Lower lobe of right lung (tissue), 2 donors: ENCODE results near the gene ERG28. TPM values are rescaled to one million over a fixed set of nuclear protein-coding genes. Genes with fewer than 3 reads are reported as not detected.

Experiments used
- ATAC-seq, 2 donors: fragments of 200-7000 bp; cut with Tn5 transposase; one replicate each; pipeline ENCODE4 v1.9.1; 2020 to 2022; ENCODE audit warnings: mild to moderate bottlenecking in 2 of 2, moderate library complexity in 2 of 2
- DNase-seq: peaks from one replicate; pipeline ENCODE4 v3.0.0-alpha.2; 2020
- H3K27ac ChIP-seq: fragments of 200-600 bp; one replicate; pipeline ENCODE4 v1.8.0; 2022
- H3K27me3 ChIP-seq: fragments of 200-600 bp; one replicate; pipeline ENCODE4 v1.8.0; 2022; ENCODE audit warnings: low read depth
- H3K36me3 ChIP-seq: fragments of 200-600 bp; one replicate; pipeline ENCODE4 v1.8.0; 2022; ENCODE audit warnings: mild to moderate bottlenecking
- H3K4me1 ChIP-seq: fragments of 200-600 bp; one replicate; pipeline ENCODE4 v1.8.0; 2022
- H3K4me3 ChIP-seq: fragments of 200-600 bp; one replicate; pipeline ENCODE4 v1.8.0; 2022; ENCODE audit warnings: mild to moderate bottlenecking
- H3K9me3 ChIP-seq: fragments of 200-600 bp; one replicate; pipeline ENCODE4 v1.8.0; 2022
- CTCF ChIP-seq: fragments of 200-600 bp; IDR thresholded peaks from one replicate; pipeline ENCODE4 v1.8.0; 2022; ENCODE audit warnings: antibody characterized with exemption, mild to moderate bottlenecking
- intact Hi-C: fragments of 100-400 bp; cut with DNase I; formaldehyde crosslinking; loops from one replicate; pipeline ENCODE4 v1.11.0; 2022
- total RNA-seq: library from RNA; stranded (reverse); fragmentation: NEBNext Ultra II Directional; extraction: Animal tissue kit (Norgen Biotek cat#: 25700); gene quantifications from one replicate; pipeline ENCODE4 v1.2.1, GENCODE V29; 2021
- donor health status: DM: no; HTN: yes; CAD: no; lungs with severe emphysema.

ERG28 gene
- total RNA-seq, 1 donor from 2014 or later: 30.2 TPM

- intact Hi-C loops: no loop called here
- Histone ChIP-seq H3K4me3 (no peak overlapping the region), H3K4me1 (no peaks in the 10 kb centered on the region), H3K27me3 (no peaks in the 10 kb centered on the region), H3K27ac (no peak overlapping the region), H3K36me3 (peaks cover 26% of the 10 kb centered on the region), H3K9me3 (no peaks in the 10 kb centered on the region)
- ATAC-seq (no peak), DNase-seq (no peak)
- no peak for TF ChIP-seq CTCF
Observed at GRCh38 chr14:75672605-75673192, 12.0 kb upstream of the ERG28 start.

DNA sequence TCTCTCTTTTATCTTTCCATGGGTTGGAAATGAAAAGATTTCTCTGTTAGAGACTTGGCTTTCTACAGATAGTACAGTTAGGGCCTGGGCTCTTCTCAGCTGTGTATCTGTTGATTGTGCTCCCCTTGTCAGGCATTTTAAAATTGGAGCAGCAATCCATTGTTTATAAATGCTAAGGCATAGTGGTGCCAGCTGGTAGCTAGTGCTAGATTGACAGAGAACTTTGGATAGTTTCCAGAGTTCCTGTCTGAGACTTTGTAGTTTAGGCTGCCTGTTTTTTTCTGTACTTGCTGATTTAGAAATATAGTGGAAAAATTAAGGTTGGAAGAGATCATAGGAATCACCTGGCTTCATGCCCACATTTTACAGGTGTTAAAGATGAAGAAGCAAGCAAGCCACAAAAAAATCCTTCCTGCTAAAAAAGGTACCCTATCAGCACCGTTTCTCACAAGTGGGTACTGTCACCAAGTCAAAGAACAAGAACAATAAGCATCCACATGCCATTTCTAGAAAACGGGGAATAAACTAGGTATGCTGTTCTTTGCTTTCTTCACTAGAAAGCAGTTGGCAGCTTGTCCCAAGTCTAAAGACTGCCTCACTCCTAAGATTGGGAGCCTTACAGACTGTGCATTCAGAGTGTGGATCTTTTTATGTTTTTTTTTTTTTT, 6.6 kb upstream of the ERG28 start:
- H3K4me3 ChIP-seq: no peak overlapping the region
- peaks cover 40% of the 10 kb centered on the region for H3K36me3 ChIP-seq
- H3K27me3 ChIP-seq: no peaks in the 10 kb centered on the region
- ATAC-seq (no peak), DNase-seq (no peak)
- TF ChIP-seq CTCF: no peak
- peaks cover 2% of the 10 kb centered on the region for H3K4me1 ChIP-seq
- intact Hi-C loops: no loop called here
- H3K27ac ChIP-seq: no peak overlapping the region
- H3K9me3 ChIP-seq: no peaks in the 10 kb centered on the region

- Histone ChIP-seq H3K9me3 (no peaks in the 10 kb centered on the region), H3K27me3 (no peaks in the 10 kb centered on the region), H3K27ac (no peak overlapping the region), H3K4me1 (peaks cover 13% of the 10 kb centered on the region), H3K36me3 (peaks cover 16% of the 10 kb centered on the region), H3K4me3 (no peak overlapping the region)
- intact Hi-C loops: no loop called here
- no peak for ATAC-seq
- no peak for TF ChIP-seq CTCF
- no peak for DNase-seq
Observed at GRCh38 chr14:75662966-75663365, 2.3 kb upstream of the ERG28 start.

- Histone ChIP-seq H3K27ac (peak overlapping the region; percentile 89), H3K9me3 (no peaks in the 10 kb centered on the region), H3K36me3 (peaks cover 25% of the 10 kb centered on the region), H3K4me1 (peaks cover 13% of the 10 kb centered on the region), H3K4me3 (peak overlapping the region; percentile 76), H3K27me3 (no peaks in the 10 kb centered on the region)
- ATAC-seq (peak in 1 of 2 donors; percentile 37), DNase-seq (no peak)
- TF ChIP-seq CTCF: no peak
- intact Hi-C loops: no loop called here
Observed at GRCh38 chr14:75661499-75661814, 781 bp upstream of the ERG28 start.

DNA sequence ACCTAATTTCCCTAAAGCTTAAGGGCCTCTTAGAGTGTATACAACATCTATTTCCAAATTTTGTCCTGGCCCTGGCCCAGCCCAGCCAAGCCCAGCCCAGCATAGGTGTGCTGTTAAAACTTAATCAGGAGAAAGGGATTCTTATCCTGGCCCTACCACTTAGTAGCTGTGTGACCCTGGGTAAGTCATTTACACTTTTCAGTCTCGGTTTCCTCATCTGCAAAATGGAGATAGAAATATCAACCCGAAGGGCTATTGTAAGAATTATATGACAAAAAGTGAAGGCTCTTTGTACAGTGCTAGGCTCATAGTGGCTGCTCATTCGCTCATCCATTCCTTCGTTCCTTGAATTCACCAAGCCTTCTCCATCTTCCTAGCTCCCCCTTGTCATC, 442 bp downstream of the ERG28 start:
- peak in 1 of 2 donors; percentile 13 for ATAC-seq
- H3K9me3 ChIP-seq: no peaks in the 10 kb centered on the region
- peak overlapping the region; percentile 76 for H3K4me3 ChIP-seq
- no peak for TF ChIP-seq CTCF
- peaks cover 35% of the 10 kb centered on the region for H3K36me3 ChIP-seq
- no peaks in the 10 kb centered on the region for H3K27me3 ChIP-seq
- intact Hi-C loops: no loop called here
- DNase-seq: no peak
- peaks cover 13% of the 10 kb centered on the region for H3K4me1 ChIP-seq
- peak overlapping the region; percentile 89 for H3K27ac ChIP-seq
